H54 (cell line): Measurements from ENCODE around the gene BRMS1L.

Experiments used
- DNase-seq: peaks from one replicate; pipeline ENCODE4 v3.0.0; 2011; ENCODE audit warnings: low spot score, mixed read lengths; ENCODE audit not compliant: insufficient read length
- FAIRE-seq: peaks from 3 replicates; lab custom pipeline; 2011; peaks lifted over from hg19 to GRCh38; lab: Jason Lieb, UNC
- POLR2A ChIP-seq: IDR thresholded peaks from 2 replicates; pipeline ENCODE4 v1.6.1; 2011; ENCODE audit warnings: low read depth, mild to moderate bottlenecking, low read length

BRMS1L gene

DNA sequence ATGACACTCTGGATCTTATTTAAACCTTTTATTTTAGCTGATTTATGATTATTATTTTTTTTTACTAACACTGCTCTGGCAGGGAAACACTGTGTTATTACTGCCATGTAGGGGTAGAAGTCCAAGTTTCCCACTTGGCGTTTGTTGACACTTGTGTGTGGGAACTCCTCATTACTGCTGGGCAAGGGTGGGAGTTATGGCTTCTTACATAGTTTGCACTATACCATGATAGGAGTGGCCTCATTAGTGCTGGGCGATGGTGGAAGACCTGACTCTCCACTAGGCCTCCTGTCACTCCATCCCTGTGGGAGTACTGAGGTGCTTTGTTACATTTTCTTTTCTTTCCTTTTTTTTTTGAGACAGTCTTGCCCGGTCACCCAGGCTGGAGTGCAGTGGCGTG is 83.5 kb downstream of the BRMS1L start:
- no peak for TF ChIP-seq POLR2A
- no peak for FAIRE-seq

GRCh38 chr14:35910191-35910590 is 84.1 kb downstream of the BRMS1L start:
- no peak for FAIRE-seq
- no peak for TF ChIP-seq POLR2A
- DNase-seq = no peak

More for the DNA sequence above, 83.5 kb downstream of the BRMS1L start:
- no peak for DNase-seq

DNA sequence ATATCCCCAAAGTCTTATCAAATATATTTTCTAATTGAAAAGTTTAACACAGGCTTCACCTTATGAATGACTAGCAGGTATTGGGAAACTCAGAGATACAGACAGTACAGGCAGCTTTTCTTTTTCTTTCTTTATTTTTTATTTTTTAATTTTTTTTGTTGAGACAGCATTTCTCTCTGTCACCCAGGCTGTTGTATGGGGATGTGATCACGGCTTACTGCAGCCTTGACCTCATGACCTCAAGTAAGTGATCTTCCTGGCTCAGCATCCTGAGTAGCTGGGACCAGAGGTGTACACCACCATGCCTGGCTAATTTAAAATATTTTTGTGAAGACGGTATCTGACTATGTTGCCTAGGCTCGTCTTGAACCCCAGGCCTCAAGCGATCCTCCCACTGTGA is 85.0 kb downstream of the BRMS1L start:
- no peak for FAIRE-seq
- no peak for TF ChIP-seq POLR2A
- no peak for DNase-seq

DNA sequence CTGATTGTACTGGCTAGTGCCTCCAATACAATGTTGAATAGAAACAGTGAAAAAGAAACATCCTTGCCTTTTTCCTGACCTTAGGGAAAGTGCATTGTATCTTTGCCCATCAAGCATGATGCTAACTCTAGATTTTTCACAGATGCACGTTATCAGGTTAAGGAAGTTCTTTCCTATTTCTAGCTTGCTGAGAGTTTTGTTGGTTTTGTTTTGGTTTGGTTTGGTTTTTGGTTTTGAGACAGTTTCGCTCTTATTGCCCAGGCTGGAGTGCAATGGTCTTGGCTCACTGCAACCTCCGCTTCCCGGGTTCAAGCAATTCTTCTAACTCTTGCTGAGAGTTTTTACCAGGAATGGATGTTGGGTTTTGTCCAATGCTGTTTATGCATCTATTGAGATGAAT is 89.0 kb downstream of the BRMS1L start:
- DNase-seq (no peak), FAIRE-seq (no peak)
- no peak for TF ChIP-seq POLR2A

DNA sequence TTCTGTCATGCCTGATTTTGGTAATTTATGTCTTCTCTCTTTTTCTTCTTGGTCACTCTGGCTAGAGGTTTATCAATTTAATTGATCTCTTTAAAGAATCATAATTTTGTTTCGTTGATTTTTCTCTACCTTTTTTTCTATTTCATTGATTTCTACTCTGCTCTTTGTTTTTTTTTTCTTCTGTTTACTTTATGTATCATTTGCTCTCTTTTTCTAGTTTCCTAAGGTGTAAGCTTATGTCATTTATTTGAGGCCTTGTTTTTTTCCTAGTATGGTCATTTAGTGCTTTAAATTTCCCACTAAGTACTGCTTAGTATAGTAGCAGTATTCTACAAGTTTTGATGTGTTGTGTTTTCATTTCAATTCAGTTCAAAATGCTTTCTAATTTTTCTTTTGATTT is 89.6 kb downstream of the BRMS1L start:
- no peak for DNase-seq
- TF ChIP-seq POLR2A = no peak
- FAIRE-seq = no peak
